IMR-90 (cell line): ENCODE results near the gene TTC21A. TPM values are rescaled to one million over a fixed set of nuclear protein-coding genes. Genes with fewer than 3 reads are reported as not detected.

Experiments
- ATAC-seq: fragments of 200-7000 bp; cut with Tn5 transposase; 2 replicates; pipeline ENCODE4 v1.9.1; 2020; ENCODE audit warnings: low read depth, mild to moderate bottlenecking, moderate library complexity
- BruUV-seq: library from RNA; stranded (reverse); fragments of 400-500 nt; replicated peaks from 2 replicates; lab custom pipeline; 2021; lab: Mats Ljungman, UMichigan
- CTCF ChIA-PET: fragments of 300-600 bp; formaldehyde crosslinking; extraction: SDS; loops from one replicate; lab custom pipeline; 2021; ENCODE audit warnings: antibody characterized with exemption; lab: Yijun Ruan, JAX
- POLR2A ChIA-PET: fragments of 300-600 bp; sonication (Branson Sonifier 250); formaldehyde crosslinking; loops from one replicate; lab custom pipeline; 2022; ENCODE audit warnings: antibody characterized with exemption; ENCODE audit not compliant: unreplicated experiment; lab: Charles Lee
- DNase-seq: peaks from one replicate; pipeline ENCODE4 v3.0.0; 2013
- H2AFZ ChIP-seq: replicated peaks from 2 replicates; pipeline ENCODE3; 2013; ENCODE audit warnings: low read length, mild to moderate bottlenecking; ENCODE audit not compliant: poor library complexity
- H2AK5ac ChIP-seq: 2 replicates; pipeline ENCODE4 v1.6.1; 2013; ENCODE audit warnings: low read depth, low read length, inconsistent platforms
- H2AK9ac ChIP-seq: replicated peaks from 2 replicates; pipeline ENCODE3; 2013; ENCODE audit warnings: mild to moderate bottlenecking, low read depth, low read length, moderate library complexity; ENCODE audit not compliant: poor library complexity
- H2BK120ac ChIP-seq: 2 replicates; pipeline ENCODE4 v1.6.1; 2013; ENCODE audit warnings: low read depth, low read length, inconsistent platforms
- H2BK15ac ChIP-seq: 3 replicates; pipeline ENCODE4 v1.6.1; 2013; ENCODE audit warnings: low read depth, low read length, inconsistent platforms
- H2BK20ac ChIP-seq: 2 replicates; pipeline ENCODE4 v1.6.1; 2013; ENCODE audit warnings: low read depth, mild to moderate bottlenecking, inconsistent platforms, low read length, moderate library complexity
- H2BK5ac ChIP-seq: 2 replicates; pipeline ENCODE4 v1.6.1; 2013; ENCODE audit warnings: mild to moderate bottlenecking, low read depth, low read length, inconsistent platforms; ENCODE audit not compliant: poor library complexity, severe bottlenecking
- H3K14ac ChIP-seq: replicated peaks from 2 replicates; pipeline ENCODE4 v1.6.1; 2013; ENCODE audit warnings: low read depth, low read length, inconsistent platforms
- H3K18ac ChIP-seq: 2 replicates; pipeline ENCODE4 v1.6.1; 2013; ENCODE audit warnings: low read depth, low read length, control low read depth
- H3K23ac ChIP-seq: 2 replicates; pipeline ENCODE4 v1.6.1; 2013; ENCODE audit warnings: low read depth, low read length, inconsistent platforms
- H3K27ac ChIP-seq: 2 replicates; pipeline ENCODE4 v1.5.1; 2013; ENCODE audit warnings: mild to moderate bottlenecking, control low read depth, low read length; ENCODE audit not compliant: insufficient read depth
- H3K27me3 ChIP-seq: 2 replicates; pipeline ENCODE4 v1.6.1; 2013; ENCODE audit warnings: low read length; ENCODE audit not compliant: control insufficient read depth, insufficient read depth
- H3K36me3 ChIP-seq: 2 replicates; pipeline ENCODE4 v1.6.1; 2013; ENCODE audit warnings: low read length, mixed read lengths; ENCODE audit not compliant: control insufficient read depth, insufficient read depth
- H3K4ac ChIP-seq: 2 replicates; pipeline ENCODE4 v1.6.1; 2013; ENCODE audit warnings: low read depth, low read length, inconsistent platforms
- H3K4me1 ChIP-seq: 2 replicates; pipeline ENCODE4 v1.6.1; 2013; ENCODE audit warnings: low read length, mixed read lengths; ENCODE audit not compliant: control insufficient read depth, insufficient read depth
- H3K4me2 ChIP-seq: 2 replicates; pipeline ENCODE4 v1.6.1; 2013; ENCODE audit warnings: low read depth, mild to moderate bottlenecking, control low read depth, low read length, moderate library complexity
- H3K4me3 ChIP-seq: 2 replicates; pipeline ENCODE4 v1.5.1; 2013; ENCODE audit warnings: low read depth, mild to moderate bottlenecking, control low read depth, low read length, moderate library complexity; ENCODE audit not compliant: insufficient read depth
- H3K56ac ChIP-seq: 2 replicates; pipeline ENCODE4 v1.6.1; 2013; ENCODE audit warnings: low read length, inconsistent platforms; ENCODE audit not compliant: insufficient read depth; ENCODE audit errors: extremely low read depth
- H3K79me1 ChIP-seq, 2 experiments: 2 replicates each; pipeline ENCODE4 v1.6.1; 2013; ENCODE audit warnings: low read length in 2 of 2, inconsistent platforms in 1 of 2, low read depth in 1 of 2
- H3K9ac ChIP-seq: 2 replicates; pipeline ENCODE4 v1.6.1; 2013; ENCODE audit warnings: low read depth, low read length, control low read depth
- H3K9me1 ChIP-seq: 2 replicates; pipeline ENCODE4 v1.6.1; 2013; ENCODE audit warnings: low read length, inconsistent platforms; ENCODE audit not compliant: insufficient read depth
- H3K9me3 ChIP-seq: 2 replicates; pipeline ENCODE4 v1.6.1; 2013; ENCODE audit warnings: low read length; ENCODE audit not compliant: control insufficient read depth, insufficient read depth
- H4K20me1 ChIP-seq: 2 replicates; pipeline ENCODE4 v1.6.1; 2013; ENCODE audit warnings: low read length, inconsistent platforms; ENCODE audit not compliant: insufficient read depth
- H4K5ac ChIP-seq: 2 replicates; pipeline ENCODE4 v1.6.1; 2013; ENCODE audit warnings: mild to moderate bottlenecking, low read depth, low read length, control low read depth
- H4K8ac ChIP-seq, 2 experiments: 2 replicates each; pipeline ENCODE4 v1.6.1; 2013; ENCODE audit warnings: low read depth in 2 of 2, low read length in 2 of 2, control low read depth in 1 of 2, inconsistent platforms in 1 of 2
- H4K91ac ChIP-seq: 2 replicates; pipeline ENCODE4 v1.6.1; 2013; ENCODE audit warnings: low read depth, low read length, inconsistent platforms; ENCODE audit not compliant: insufficient read depth
- BHLHE40 ChIP-seq: fragments of 150-350 bp; IDR thresholded peaks from 2 replicates; pipeline ENCODE4 v1.6.1; 2016; ENCODE audit warnings: mild to moderate bottlenecking, low read depth, low read length
- CEBPB ChIP-seq: IDR thresholded peaks from 2 replicates; pipeline ENCODE4 v1.6.1; 2012; ENCODE audit warnings: low read depth, low read length, improper control_type of control experiment
- CHD1 ChIP-seq: IDR thresholded peaks from 2 replicates; pipeline ENCODE4 v1.6.1; 2012; ENCODE audit warnings: low read depth, low read length, improper control_type of control experiment
- FOS ChIP-seq: fragments of 150-350 bp; IDR thresholded peaks from 2 replicates; pipeline ENCODE4 v1.6.1; 2016; ENCODE audit warnings: low read depth, low read length
- MAFK ChIP-seq: IDR thresholded peaks from 2 replicates; pipeline ENCODE4 v1.6.1; 2012; ENCODE audit warnings: low read depth, low read length, improper control_type of control experiment
- MAZ ChIP-seq: IDR thresholded peaks from 2 replicates; pipeline ENCODE4 v1.6.1; 2012; ENCODE audit warnings: low read depth, mild to moderate bottlenecking, low read length, improper control_type of control experiment, moderate library complexity, borderline replicate concordance
- MXI1 ChIP-seq: IDR thresholded peaks from 2 replicates; pipeline ENCODE4 v1.6.1; 2012; ENCODE audit warnings: low read depth, mild to moderate bottlenecking, low read length, moderate library complexity, borderline replicate concordance
- NFE2L2 ChIP-seq: fragments of 150-350 bp; IDR thresholded peaks from 2 replicates; pipeline ENCODE4 v1.6.1; 2016; ENCODE audit warnings: low read depth, mild to moderate bottlenecking, low read length
- POLR2A ChIP-seq: IDR thresholded peaks from 2 replicates; pipeline ENCODE4 v1.6.1; 2012; ENCODE audit warnings: mild to moderate bottlenecking, low read depth, low read length
- RAD21 ChIP-seq: IDR thresholded peaks from 2 replicates; pipeline ENCODE4 v1.6.1; 2012; ENCODE audit warnings: low read length, improper control_type of control experiment
- RCOR1 ChIP-seq: IDR thresholded peaks from 2 replicates; pipeline ENCODE4 v1.6.1; 2012; ENCODE audit warnings: mild to moderate bottlenecking, low read length, improper control_type of control experiment; ENCODE audit not compliant: insufficient replicate concordance
- RFX5 ChIP-seq: IDR thresholded peaks from 2 replicates; pipeline ENCODE4 v1.8.0; 2012; ENCODE audit warnings: low read depth, mild to moderate bottlenecking, low read length, moderate library complexity
- SMC3 ChIP-seq: fragments of 150-350 bp; IDR thresholded peaks from 2 replicates; pipeline ENCODE4 v1.6.1; 2016; ENCODE audit warnings: low read depth, mild to moderate bottlenecking, antibody characterized with exemption, low read length, moderate library complexity
- WGBS, 2 experiments: methylation state at CpG; one replicate each; pipeline versions ENCODE4 v1.1.5 to v1.1.7; 2013; ENCODE audit warnings: missing lambda C conversion rate in 2 of 2; ENCODE audit not compliant: insufficient read length in 1 of 2; ENCODE audit errors: extremely low coverage in 2 of 2; 5-methylcytosine and 5-hydroxymethylcytosine counted together
- dilution Hi-C: fragments of 300-500 bp; cut with HindIII; formaldehyde crosslinking; loops from one replicate; pipeline ENCODE4 v1.14.3; 2018; ENCODE audit warnings: low sequenced_read_pairs; ENCODE audit not compliant: unreplicated experiment
- in situ Hi-C: fragments of 300-500 bp; cut with MboI; formaldehyde crosslinking; loops from 3 replicates; pipeline ENCODE4 v1.14.3; 2019; ENCODE audit warnings: low sequenced_read_pairs, inconsistent platforms, mixed read lengths
- intact Hi-C: fragments of 100-400 bp; cut with micrococcal nuclease; formaldehyde crosslinking; loops from 2 replicates; pipeline ENCODE4 v1.10.0; 2022
- polyA plus RNA-seq, 3 experiments: library from polyadenylated mRNA; depleted of rRNA; stranded (reverse); fragments of >200 nt; gene quantifications; 2 replicates each; pipeline ENCODE4 v1.2.3, GENCODE V29; 2012; ENCODE audit warnings: low replicate concordance in 1 of 3
- total RNA-seq: library from RNA; depleted of rRNA; stranded (reverse); fragments of >200 nt; gene quantifications from 2 replicates; pipeline ENCODE4 v1.2.3, GENCODE V29; 2012
- TF ChIP-seq, protein P1 (sequence below): conservative IDR thresholded peaks from 2 replicates; pipeline ENCODE4 v1.5.1; 2012; ENCODE audit warnings: mild to moderate bottlenecking, low read depth, low read length, improper control_type of control experiment
- TF ChIP-seq, protein P2 (sequence below): fragments of 150-350 bp; IDR thresholded peaks from 2 replicates; pipeline ENCODE4 v1.6.1; 2017; ENCODE audit warnings: mild to moderate bottlenecking, antibody characterized with exemption, low read length, low read depth
- TF ChIP-seq, protein P3 (sequence below): fragments of 150-350 bp; IDR thresholded peaks from 2 replicates; pipeline ENCODE4 v1.6.1; 2016; ENCODE audit warnings: low read depth, mild to moderate bottlenecking, low read length, moderate library complexity, borderline replicate concordance

TTC21A gene
- total and polyA plus RNA-seq, 2 of the 4 experiments (the other 2 are of a cell fraction) = 0.90 to 1.8 TPM

DNA sequence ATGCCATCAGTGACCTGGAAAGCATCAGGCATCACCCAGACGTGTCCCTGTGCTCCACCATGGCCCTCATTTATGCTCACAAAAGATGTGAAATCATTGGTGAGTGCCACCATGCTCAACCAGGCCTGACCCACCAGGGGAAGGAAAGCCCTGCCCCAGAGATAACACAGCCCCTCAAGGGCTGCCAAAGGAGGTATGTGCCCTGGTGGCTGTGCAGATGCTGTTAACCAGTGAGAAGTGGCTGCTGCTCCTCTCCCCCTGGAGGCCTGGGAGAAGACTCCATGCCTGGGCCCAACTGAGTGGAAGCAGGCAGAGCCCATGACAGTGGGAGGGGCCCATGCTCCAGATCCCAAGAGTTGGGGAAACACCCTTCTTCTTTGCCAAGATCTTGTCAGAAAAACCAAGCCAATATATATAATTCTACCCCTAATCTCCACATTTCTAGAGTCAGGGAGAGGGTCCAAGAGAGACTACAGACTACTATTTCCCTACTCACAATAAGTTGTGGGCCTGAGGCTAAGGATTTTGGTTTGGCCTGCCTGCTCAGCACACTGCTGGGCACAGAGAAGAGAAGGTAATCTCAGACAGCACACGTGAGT, 2.7 kb downstream of the TTC21A start:
- Histone ChIP-seq H3K27ac (no peak overlapping the region), H2BK15ac (no peak overlapping the region), H4K8ac (no peak overlapping the region), H4K20me1 (peaks cover 13% of the 10 kb centered on the region), H2BK5ac (no peak overlapping the region), H3K9me3 (no peaks in the 10 kb centered on the region), H3K18ac (no peak overlapping the region), H3K4ac (no peak overlapping the region), H3K56ac (no peak overlapping the region), H4K5ac (no peak overlapping the region), H2BK120ac (no peak overlapping the region), H3K9ac (no peak overlapping the region), H2BK20ac (no peak overlapping the region), H3K36me3 (no peaks in the 10 kb centered on the region), H2AK9ac (no peak overlapping the region), H4K91ac (no peak overlapping the region), H3K4me2 (no peak overlapping the region), H3K9me1 (peaks cover 7% of the 10 kb centered on the region), H3K14ac (no peak overlapping the region), H2AFZ (no peak overlapping the region), H3K23ac (no peak overlapping the region), H3K27me3 (no peaks in the 10 kb centered on the region), H3K4me1 (peaks cover 4% of the 10 kb centered on the region; the same call in 1 of the 2 replicates), H2AK5ac (no peak overlapping the region), H3K79me1 (peaks cover 0 to 19% of the 10 kb centered on the region in 2 experiments; a peak in 3 of 4 replicates), H3K4me3 (no peak overlapping the region)
- BruUV-seq = no TSS peak
- no peak for TF ChIP-seq MXI1
- no peak for TF ChIP-seq SMC3
- TF ChIP-seq RCOR1 = no peak
- TF ChIP-seq NFE2L2 = no peak
- TF ChIP-seq FOS = no peak
- TF ChIP-seq, protein P1, sequence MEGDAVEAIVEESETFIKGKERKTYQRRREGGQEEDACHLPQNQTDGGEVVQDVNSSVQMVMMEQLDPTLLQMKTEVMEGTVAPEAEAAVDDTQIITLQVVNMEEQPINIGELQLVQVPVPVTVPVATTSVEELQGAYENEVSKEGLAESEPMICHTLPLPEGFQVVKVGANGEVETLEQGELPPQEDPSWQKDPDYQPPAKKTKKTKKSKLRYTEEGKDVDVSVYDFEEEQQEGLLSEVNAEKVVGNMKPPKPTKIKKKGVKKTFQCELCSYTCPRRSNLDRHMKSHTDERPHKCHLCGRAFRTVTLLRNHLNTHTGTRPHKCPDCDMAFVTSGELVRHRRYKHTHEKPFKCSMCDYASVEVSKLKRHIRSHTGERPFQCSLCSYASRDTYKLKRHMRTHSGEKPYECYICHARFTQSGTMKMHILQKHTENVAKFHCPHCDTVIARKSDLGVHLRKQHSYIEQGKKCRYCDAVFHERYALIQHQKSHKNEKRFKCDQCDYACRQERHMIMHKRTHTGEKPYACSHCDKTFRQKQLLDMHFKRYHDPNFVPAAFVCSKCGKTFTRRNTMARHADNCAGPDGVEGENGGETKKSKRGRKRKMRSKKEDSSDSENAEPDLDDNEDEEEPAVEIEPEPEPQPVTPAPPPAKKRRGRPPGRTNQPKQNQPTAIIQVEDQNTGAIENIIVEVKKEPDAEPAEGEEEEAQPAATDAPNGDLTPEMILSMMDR = no peak
- TF ChIP-seq, protein P2, sequence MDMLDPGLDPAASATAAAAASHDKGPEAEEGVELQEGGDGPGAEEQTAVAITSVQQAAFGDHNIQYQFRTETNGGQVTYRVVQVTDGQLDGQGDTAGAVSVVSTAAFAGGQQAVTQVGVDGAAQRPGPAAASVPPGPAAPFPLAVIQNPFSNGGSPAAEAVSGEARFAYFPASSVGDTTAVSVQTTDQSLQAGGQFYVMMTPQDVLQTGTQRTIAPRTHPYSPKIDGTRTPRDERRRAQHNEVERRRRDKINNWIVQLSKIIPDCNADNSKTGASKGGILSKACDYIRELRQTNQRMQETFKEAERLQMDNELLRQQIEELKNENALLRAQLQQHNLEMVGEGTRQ = no peak
- no peak for TF ChIP-seq RFX5
- TF ChIP-seq, protein P3, sequence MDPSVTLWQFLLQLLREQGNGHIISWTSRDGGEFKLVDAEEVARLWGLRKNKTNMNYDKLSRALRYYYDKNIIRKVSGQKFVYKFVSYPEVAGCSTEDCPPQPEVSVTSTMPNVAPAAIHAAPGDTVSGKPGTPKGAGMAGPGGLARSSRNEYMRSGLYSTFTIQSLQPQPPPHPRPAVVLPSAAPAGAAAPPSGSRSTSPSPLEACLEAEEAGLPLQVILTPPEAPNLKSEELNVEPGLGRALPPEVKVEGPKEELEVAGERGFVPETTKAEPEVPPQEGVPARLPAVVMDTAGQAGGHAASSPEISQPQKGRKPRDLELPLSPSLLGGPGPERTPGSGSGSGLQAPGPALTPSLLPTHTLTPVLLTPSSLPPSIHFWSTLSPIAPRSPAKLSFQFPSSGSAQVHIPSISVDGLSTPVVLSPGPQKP = no peak
- TF ChIP-seq CHD1 = no peak
- no peak for TF ChIP-seq CEBPB
- no peak for TF ChIP-seq POLR2A
- TF ChIP-seq MAFK = no peak
- no peak for TF ChIP-seq RAD21
- TF ChIP-seq BHLHE40 = no peak
- no peak for TF ChIP-seq MAZ
- dilution Hi-C loops (no loop called here), in situ Hi-C loops (no loop called here), intact Hi-C loops (no loop called here)
- no CpG with 5 or more reads among the region's 2 CpGs for WGBS, 2 experiments
- DNase-seq = no peak
- POLR2A ChIA-PET = no interaction called here
- CTCF ChIA-PET = no interaction called here
- ATAC-seq = no peak
